Activated gamma-delta T cell (primary cell): ENCODE data around the gene SLC7A1.

ENCODE experiments used
- DNase-seq: peaks from one replicate; lab custom pipeline; 2025; lab: John Stamatoyannopoulos, UW

Gene SLC7A1

GRCh38 chr13:29561918-29562317, 33.6 kb downstream of the SLC7A1 start:
- no peak for DNase-seq

- DNase-seq = no peak
Observed at GRCh38 chr13:29556742-29557141, 38.7 kb downstream of the SLC7A1 start.

GRCh38 chr13:29551214-29551613, 44.3 kb downstream of the SLC7A1 start:
- no peak for DNase-seq

- DNase-seq = no peak
Observed at GRCh38 chr13:29550430-29550988, 45.0 kb downstream of the SLC7A1 start.

- DNase-seq = no peak
Observed at GRCh38 chr13:29548722-29549121, 46.8 kb downstream of the SLC7A1 start.

GRCh38 chr13:29547153-29547552, 48.3 kb downstream of the SLC7A1 start:
- DNase-seq = no peak

GRCh38 chr13:29546662-29547061, 48.8 kb downstream of the SLC7A1 start:
- DNase-seq = no peak

- DNase-seq = no peak
Observed at GRCh38 chr13:29545988-29546387, 49.5 kb downstream of the SLC7A1 start.

- no peak for DNase-seq
Observed at GRCh38 chr13:29543230-29544215, 52.0 kb downstream of the SLC7A1 start.

GRCh38 chr13:29542381-29542780, 53.1 kb downstream of the SLC7A1 start:
- DNase-seq = no peak

GRCh38 chr13:29541400-29541799, 54.1 kb downstream of the SLC7A1 start:
- no peak for DNase-seq

GRCh38 chr13:29540799-29541198, 54.7 kb downstream of the SLC7A1 start:
- DNase-seq = no peak

GRCh38 chr13:29540334-29540733, 55.2 kb downstream of the SLC7A1 start:
- DNase-seq = no peak

- no peak for DNase-seq
Observed at GRCh38 chr13:29539856-29540255, 55.6 kb downstream of the SLC7A1 start.

- no peak for DNase-seq
Observed at GRCh38 chr13:29538652-29539040, 56.8 kb downstream of the SLC7A1 start.

GRCh38 chr13:29537736-29538651, 57.5 kb downstream of the SLC7A1 start:
- DNase-seq = no peak

- no peak for DNase-seq
Observed at GRCh38 chr13:29536853-29537252, 58.6 kb downstream of the SLC7A1 start.

- DNase-seq = no peak
Observed at GRCh38 chr13:29535663-29536655, 59.5 kb downstream of the SLC7A1 start.

- DNase-seq = no peak
Observed at GRCh38 chr13:29534083-29534482, 61.4 kb downstream of the SLC7A1 start.

- no peak for DNase-seq
Observed at GRCh38 chr13:29532821-29533220, 62.7 kb downstream of the SLC7A1 start.

GRCh38 chr13:29532116-29532515, 63.4 kb downstream of the SLC7A1 start:
- no peak for DNase-seq
